ENCODE measurements around the gene NMNAT2. TPM values are rescaled to one million over a fixed set of nuclear protein-coding genes. Genes with fewer than 3 reads are reported as not detected.

NMNAT2 gene
- total RNA-seq, 5 donors from 2014 or later (not counting 1 experiment from before 2014, with no cell fraction given), result 0.16 TPM; not detected in 4

GRCh38 chr1:183457449-183457848, 39.3 kb upstream of the NMNAT2 start:
- no peaks in the 10 kb centered on the region for H3K9me3 Mint-ChIP-seq
- ATAC-seq (replicated peaks in 1 of 4) (no peak), DNase-seq (no peak)
- Histone ChIP-seq H3K27me3 (replicated peaks in 1 of 2; ENCODE audit: control insufficient read depth in 2 of 2, extremely low read depth in 1 of 2, insufficient read depth in 2 of 2, low read length in 1 of 2) (peaks cover 0 to 16% of the 10 kb centered on the region in 2 experiments), H3K9me3 (no peaks in the 10 kb centered on the region), H3K36me3 (ENCODE audit: control insufficient read depth in 2 of 2, extremely low read depth in 1 of 2, insufficient read depth in 1 of 2, low read length in 1 of 2) (no peaks in the 10 kb centered on the region), H3K4me1 (ENCODE audit: control insufficient read depth in 1 of 2, extremely low read depth in 1 of 2, insufficient read depth in 2 of 2, low read length in 2 of 2) (no peaks in the 10 kb centered on the region), H3K4me3 (ENCODE audit: control insufficient read depth in 1 of 2, extremely low read depth in 1 of 2, low read length in 1 of 2) (no peak overlapping the region), H3K27ac (ENCODE audit: low read length) (no peak overlapping the region)
- H3K27me3 Mint-ChIP-seq, result peaks cover 39 to 40% of the 10 kb centered on the region in 2 donors
- ChIA-PET POLR2A (interaction anchor here in 1 of 2 donors (0.6 kb wide), 1 partner anchor 32 kb away, joined by 3 read pairs; no protein-coding TSS in a partner anchor), CTCF (interaction anchor here in 1 of 2 donors (0.6 kb wide), 1 partner anchor 67 kb away, joined by 6 read pairs; no protein-coding TSS in a partner anchor)
- 100% methylated on average over 2 of the region's 3 CpGs for WGBS (ENCODE audit: insufficient coverage)
- H3K4me1 Mint-ChIP-seq, result peaks cover 0 to 12% (median 2%) of the 10 kb centered on the region in 3 donors
- no peaks in the 10 kb centered on the region for H3K36me3 Mint-ChIP-seq
- H3K4me3 Mint-ChIP-seq, result no peak overlapping the region
- H3K27ac Mint-ChIP-seq, result no peak overlapping the region

DNA sequence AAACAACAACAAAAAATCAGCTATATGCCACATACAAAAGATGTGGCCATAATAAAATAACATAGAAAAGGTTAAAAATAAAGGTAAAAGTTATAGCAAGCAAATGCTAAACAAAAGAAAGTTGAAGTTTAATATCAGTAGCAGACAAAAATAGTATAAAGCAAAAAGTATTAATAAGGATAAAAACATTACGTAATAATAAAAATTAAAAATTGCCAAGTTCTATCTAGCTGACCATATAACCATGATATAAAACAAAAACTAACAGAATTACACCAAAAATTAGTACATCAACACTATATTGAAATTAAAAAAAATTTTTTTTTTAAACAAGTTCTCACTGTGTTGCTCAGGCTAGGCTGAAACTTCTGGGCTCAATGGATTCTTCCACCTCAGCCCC, 38.6 kb upstream of the NMNAT2 start:
- no CpG with 5 or more reads among the region's 1 CpG for WGBS (ENCODE audit: insufficient coverage)
- Histone ChIP-seq H3K4me1 (ENCODE audit: control insufficient read depth in 1 of 2, extremely low read depth in 1 of 2, insufficient read depth in 2 of 2, low read length in 2 of 2) (no peaks in the 10 kb centered on the region), H3K27ac (ENCODE audit: low read length) (no peak overlapping the region), H3K9me3 (no peaks in the 10 kb centered on the region), H3K4me3 (ENCODE audit: control insufficient read depth in 1 of 2, extremely low read depth in 1 of 2, low read length in 1 of 2) (no peak overlapping the region), H3K27me3 (replicated peaks in 1 of 2; ENCODE audit: control insufficient read depth in 2 of 2, extremely low read depth in 1 of 2, insufficient read depth in 2 of 2, low read length in 1 of 2) (peaks cover 0 to 14% of the 10 kb centered on the region in 2 experiments), H3K36me3 (ENCODE audit: control insufficient read depth in 2 of 2, extremely low read depth in 1 of 2, insufficient read depth in 1 of 2, low read length in 1 of 2) (no peaks in the 10 kb centered on the region)
- Mint-ChIP-seq H3K4me3 (no peak overlapping the region), H3K27ac (no peak overlapping the region), H3K4me1 (peaks cover 0 to 8% (median 2%) of the 10 kb centered on the region in 3 donors), H3K36me3 (no peaks in the 10 kb centered on the region), H3K27me3 (peaks cover 34 to 35% of the 10 kb centered on the region in 2 donors), H3K9me3 (no peaks in the 10 kb centered on the region)
- POLR2A ChIA-PET, result no interaction called here
- CTCF ChIA-PET, result no interaction called here
- ATAC-seq (replicated peaks in 1 of 4), result no peak
- DNase-seq, result no peak

DNA sequence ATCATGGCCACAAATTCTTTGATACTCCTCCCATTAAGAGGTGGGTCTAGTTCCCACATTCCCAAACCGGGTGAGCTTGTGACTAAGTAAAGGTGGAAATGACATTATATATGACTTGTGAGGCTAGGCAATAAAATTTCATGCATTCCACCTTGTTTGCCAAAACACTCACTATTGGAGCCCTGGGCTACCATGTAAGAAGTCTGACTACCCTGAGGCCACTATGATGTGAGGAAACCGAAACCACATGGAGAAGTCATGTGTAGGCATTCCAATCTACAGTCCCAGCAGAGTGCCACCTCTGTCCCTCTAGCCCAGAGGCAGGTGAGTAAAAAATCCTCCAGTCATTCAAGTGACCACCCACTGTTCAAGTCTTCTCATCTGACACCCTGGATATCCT, 36.2 kb upstream of the NMNAT2 start:
- no peaks in the 10 kb centered on the region for H3K4me1 ChIP-seq (ENCODE audit: control insufficient read depth in 1 of 2, extremely low read depth in 1 of 2, insufficient read depth in 2 of 2, low read length in 2 of 2)
- ChIA-PET CTCF (no interaction called here), POLR2A (no interaction called here)
- Mint-ChIP-seq H3K27me3 (peaks cover 31 to 32% of the 10 kb centered on the region in 2 donors), H3K36me3 (no peaks in the 10 kb centered on the region), H3K4me3 (no peak overlapping the region), H3K4me1 (no peaks in the 10 kb centered on the region), H3K27ac (no peak overlapping the region), H3K9me3 (no peaks in the 10 kb centered on the region)
- WGBS (ENCODE audit: insufficient coverage), result no CpG with 5 or more reads among the region's 2 CpGs
- H3K27me3 ChIP-seq (replicated peaks in 1 of 2; ENCODE audit: control insufficient read depth in 2 of 2, extremely low read depth in 1 of 2, insufficient read depth in 2 of 2, low read length in 1 of 2), result peaks cover 0 to 13% of the 10 kb centered on the region in 2 experiments
- no peak overlapping the region for H3K4me3 ChIP-seq (ENCODE audit: control insufficient read depth in 1 of 2, extremely low read depth in 1 of 2, low read length in 1 of 2)
- H3K36me3 ChIP-seq (ENCODE audit: control insufficient read depth in 2 of 2, extremely low read depth in 1 of 2, insufficient read depth in 1 of 2, low read length in 1 of 2), result no peaks in the 10 kb centered on the region
- no peak for ATAC-seq (replicated peaks in 1 of 4)
- no peak for DNase-seq
- no peaks in the 10 kb centered on the region for H3K9me3 ChIP-seq
- no peak overlapping the region for H3K27ac ChIP-seq (ENCODE audit: low read length)

- ChIA-PET POLR2A (no interaction called here), CTCF (no interaction called here)
- Histone ChIP-seq H3K9me3 (no peaks in the 10 kb centered on the region), H3K4me1 (ENCODE audit: control insufficient read depth in 1 of 2, extremely low read depth in 1 of 2, insufficient read depth in 2 of 2, low read length in 2 of 2) (no peaks in the 10 kb centered on the region), H3K27me3 (replicated peaks in 1 of 2; ENCODE audit: control insufficient read depth in 2 of 2, extremely low read depth in 1 of 2, insufficient read depth in 2 of 2, low read length in 1 of 2) (no peaks in the 10 kb centered on the region), H3K4me3 (ENCODE audit: control insufficient read depth in 1 of 2, extremely low read depth in 1 of 2, low read length in 1 of 2) (no peak overlapping the region), H3K36me3 (ENCODE audit: control insufficient read depth in 2 of 2, extremely low read depth in 1 of 2, insufficient read depth in 1 of 2, low read length in 1 of 2) (no peaks in the 10 kb centered on the region), H3K27ac (ENCODE audit: low read length) (no peak overlapping the region)
- Mint-ChIP-seq H3K4me1 (no peaks in the 10 kb centered on the region), H3K27ac (no peak overlapping the region), H3K27me3 (peaks cover 5 to 10% of the 10 kb centered on the region in 2 donors), H3K9me3 (no peaks in the 10 kb centered on the region), H3K4me3 (no peak overlapping the region), H3K36me3 (no peaks in the 10 kb centered on the region)
- no CpG with 5 or more reads among the region's 2 CpGs for WGBS (ENCODE audit: insufficient coverage)
- ATAC-seq (replicated peaks in 1 of 4) (no peak), DNase-seq (no peak)
These were observed 31.9 kb upstream of the NMNAT2 start for GRCh38 chr1:183450093-183450492.

GRCh38 chr1:183449223-183449770, 31.1 kb upstream of the NMNAT2 start:
- H3K9me3 ChIP-seq, result no peaks in the 10 kb centered on the region
- ChIA-PET POLR2A (interaction anchor here in 1 of 2 donors (0.6 kb wide), 1 partner anchor 229 kb away, joined by 3 read pairs; no protein-coding TSS in a partner anchor), CTCF (no interaction called here)
- H3K36me3 ChIP-seq (ENCODE audit: control insufficient read depth in 2 of 2, extremely low read depth in 1 of 2, insufficient read depth in 1 of 2, low read length in 1 of 2), result no peaks in the 10 kb centered on the region
- no peaks in the 10 kb centered on the region for H3K27me3 ChIP-seq (replicated peaks in 1 of 2; ENCODE audit: control insufficient read depth in 2 of 2, extremely low read depth in 1 of 2, insufficient read depth in 2 of 2, low read length in 1 of 2)
- no peak for DNase-seq
- no peak overlapping the region for H3K4me3 Mint-ChIP-seq
- no peak overlapping the region for H3K27ac ChIP-seq (ENCODE audit: low read length)
- H3K27ac Mint-ChIP-seq, result no peak overlapping the region
- no peak for ATAC-seq (replicated peaks in 1 of 4)
- H3K9me3 Mint-ChIP-seq, result no peaks in the 10 kb centered on the region
- WGBS (ENCODE audit: insufficient coverage), result 87% methylated on average over 9 of the region's 13 CpGs
- no peak overlapping the region for H3K4me3 ChIP-seq (ENCODE audit: control insufficient read depth in 1 of 2, extremely low read depth in 1 of 2, low read length in 1 of 2)
- no peaks in the 10 kb centered on the region for H3K36me3 Mint-ChIP-seq
- peaks cover 0 to 3% of the 10 kb centered on the region in 2 donors for H3K27me3 Mint-ChIP-seq
- no peaks in the 10 kb centered on the region for H3K4me1 ChIP-seq (ENCODE audit: control insufficient read depth in 1 of 2, extremely low read depth in 1 of 2, insufficient read depth in 2 of 2, low read length in 2 of 2)
- no peaks in the 10 kb centered on the region for H3K4me1 Mint-ChIP-seq

DNA sequence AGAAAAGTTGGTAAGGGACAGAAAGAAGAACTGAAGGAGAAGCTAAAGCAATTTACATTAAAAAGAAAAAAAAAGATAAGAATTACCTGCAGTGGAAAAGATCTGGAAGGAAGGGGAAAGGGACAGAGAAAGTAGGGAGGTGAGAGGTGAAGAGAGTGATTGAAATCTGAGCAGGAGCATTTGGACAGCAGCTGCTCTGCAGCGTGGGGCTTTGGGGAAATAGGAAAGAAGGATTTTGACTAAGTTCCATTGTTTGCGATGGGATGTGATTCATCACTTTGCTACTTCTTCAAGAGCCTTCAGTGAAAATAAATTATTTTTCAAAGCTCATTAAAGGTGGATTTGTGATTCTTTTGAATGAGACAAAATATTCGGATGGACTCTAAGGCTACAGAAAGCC, 26.1 kb upstream of the NMNAT2 start:
- Histone ChIP-seq H3K4me1 (ENCODE audit: control insufficient read depth in 1 of 2, extremely low read depth in 1 of 2, insufficient read depth in 2 of 2, low read length in 2 of 2) (no peaks in the 10 kb centered on the region), H3K36me3 (ENCODE audit: control insufficient read depth in 2 of 2, extremely low read depth in 1 of 2, insufficient read depth in 1 of 2, low read length in 1 of 2) (no peaks in the 10 kb centered on the region), H3K4me3 (ENCODE audit: control insufficient read depth in 1 of 2, extremely low read depth in 1 of 2, low read length in 1 of 2) (no peak overlapping the region), H3K27ac (ENCODE audit: low read length) (no peak overlapping the region), H3K27me3 (replicated peaks in 1 of 2; ENCODE audit: control insufficient read depth in 2 of 2, extremely low read depth in 1 of 2, insufficient read depth in 2 of 2, low read length in 1 of 2) (no peaks in the 10 kb centered on the region), H3K9me3 (no peaks in the 10 kb centered on the region)
- ChIA-PET CTCF (no interaction called here), POLR2A (no interaction called here)
- Mint-ChIP-seq H3K9me3 (no peaks in the 10 kb centered on the region), H3K36me3 (no peaks in the 10 kb centered on the region), H3K27ac (no peak overlapping the region), H3K27me3 (peaks cover 4 to 6% of the 10 kb centered on the region in 2 donors), H3K4me1 (no peaks in the 10 kb centered on the region), H3K4me3 (no peak overlapping the region)
- WGBS (ENCODE audit: insufficient coverage), result no CpG with 5 or more reads among the region's 3 CpGs
- no peak for ATAC-seq (replicated peaks in 1 of 4)
- no peak for DNase-seq

DNA sequence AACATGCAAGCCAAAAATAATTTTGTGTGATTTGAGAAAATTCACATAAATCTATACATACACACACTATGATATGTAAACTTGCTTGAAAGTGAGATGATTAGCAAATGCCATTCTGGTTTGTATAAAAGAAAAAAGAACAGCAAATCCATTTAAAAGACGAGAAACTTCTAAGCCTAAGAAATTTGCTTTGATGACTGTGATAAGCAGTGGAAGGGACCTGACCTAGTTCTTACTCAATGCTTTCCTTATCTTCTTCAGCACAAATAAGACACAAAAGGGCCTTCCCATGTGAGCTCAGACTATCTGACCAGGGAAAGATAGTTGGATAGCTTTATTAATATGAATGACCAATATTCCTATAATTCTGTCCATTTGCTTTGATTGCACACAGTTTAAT, 25.3 kb upstream of the NMNAT2 start:
- Mint-ChIP-seq H3K27me3 (peaks cover 4 to 6% of the 10 kb centered on the region in 2 donors), H3K36me3 (no peaks in the 10 kb centered on the region), H3K27ac (no peak overlapping the region), H3K4me3 (no peak overlapping the region), H3K9me3 (no peaks in the 10 kb centered on the region), H3K4me1 (no peaks in the 10 kb centered on the region)
- POLR2A ChIA-PET, result no interaction called here
- DNase-seq (no peak), ATAC-seq (replicated peaks in 1 of 4) (no peak)
- Histone ChIP-seq H3K4me1 (ENCODE audit: control insufficient read depth in 1 of 2, extremely low read depth in 1 of 2, insufficient read depth in 2 of 2, low read length in 2 of 2) (no peaks in the 10 kb centered on the region), H3K27ac (ENCODE audit: low read length) (no peak overlapping the region), H3K9me3 (no peaks in the 10 kb centered on the region), H3K36me3 (ENCODE audit: control insufficient read depth in 2 of 2, extremely low read depth in 1 of 2, insufficient read depth in 1 of 2, low read length in 1 of 2) (no peaks in the 10 kb centered on the region), H3K4me3 (ENCODE audit: control insufficient read depth in 1 of 2, extremely low read depth in 1 of 2, low read length in 1 of 2) (no peak overlapping the region), H3K27me3 (replicated peaks in 1 of 2; ENCODE audit: control insufficient read depth in 2 of 2, extremely low read depth in 1 of 2, insufficient read depth in 2 of 2, low read length in 1 of 2) (no peaks in the 10 kb centered on the region)
- no CpG with 5 or more reads among the region's 1 CpG for WGBS (ENCODE audit: insufficient coverage)
- CTCF ChIA-PET, result no interaction called here

Data from T-cell (primary cell).